HG02610 (cell line): ENCODE measurements around the gene PHTF1.

ENCODE experiments used
- ATAC-seq: cut with Tn5 transposase; IDR thresholded peaks from one replicate; pipeline ENCODE4 v1.9.1; 2021; ENCODE audit warnings: mild to moderate bottlenecking, moderate library complexity; ENCODE audit not compliant: unreplicated experiment

Gene PHTF1

GRCh38 chr1:113670650-113671049 is 88.6 kb downstream of the PHTF1 start:
- ATAC-seq, result no peak

DNA sequence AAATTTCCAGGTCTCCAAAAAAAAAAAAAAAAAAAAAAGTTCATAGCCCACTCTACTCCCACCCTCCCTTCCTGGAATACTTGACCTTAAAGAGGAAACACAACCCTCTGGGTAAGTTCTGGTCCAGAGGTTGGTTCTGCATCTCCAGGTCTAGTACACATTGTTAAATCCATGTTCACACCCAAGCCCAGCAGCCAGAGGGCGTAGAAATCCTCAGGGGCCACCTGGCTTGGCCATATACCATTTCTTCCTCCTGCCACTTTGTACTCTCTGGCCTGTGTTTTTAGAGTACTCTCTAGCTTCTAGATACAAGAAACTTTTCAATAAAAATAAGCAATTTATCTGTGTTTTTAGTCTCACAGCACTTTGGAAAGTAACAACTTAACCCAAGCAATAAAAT is 89.3 kb downstream of the PHTF1 start:
- ATAC-seq, result no peak

- ATAC-seq, result no peak
Observed at GRCh38 chr1:113666126-113666525, 93.2 kb downstream of the PHTF1 start.

- ATAC-seq, result no peak
Observed at GRCh38 chr1:113665071-113665470, 94.2 kb downstream of the PHTF1 start.

DNA sequence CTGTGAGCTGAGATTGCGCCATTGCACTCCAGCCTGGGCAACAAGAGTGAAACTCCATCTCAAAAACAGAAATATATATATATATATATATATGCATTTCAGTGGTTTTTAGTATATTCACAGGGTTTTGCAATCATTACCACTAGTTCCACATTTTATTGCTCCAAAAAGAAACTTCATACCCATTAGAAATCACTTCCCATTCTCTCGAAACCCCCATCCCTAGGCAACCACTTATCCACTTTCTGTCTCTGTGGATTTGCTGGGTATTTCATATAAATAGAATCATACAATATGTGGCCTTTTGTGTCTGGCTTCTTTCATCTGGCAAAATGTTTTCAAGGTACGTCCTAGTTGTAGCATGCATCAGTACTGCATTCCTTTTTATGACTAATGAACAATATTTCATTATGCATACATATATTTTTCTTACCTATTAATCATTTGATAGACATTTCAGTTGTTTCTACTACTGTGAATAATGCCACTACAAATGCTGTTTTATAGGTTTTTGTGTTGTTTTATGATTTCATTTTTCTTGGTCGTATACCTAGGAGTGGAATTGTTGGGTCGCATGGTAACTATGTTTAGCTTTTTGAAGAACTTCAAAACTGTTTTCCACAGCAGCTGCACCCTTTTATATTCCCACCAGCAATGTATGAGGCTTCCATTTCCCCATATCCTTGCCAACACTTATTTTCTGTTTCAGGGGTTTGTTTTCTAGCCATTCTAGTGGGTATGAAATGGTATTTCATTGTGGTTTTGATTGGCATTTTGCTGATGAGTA is 95.9 kb downstream of the PHTF1 start:
- ATAC-seq, result no peak

DNA sequence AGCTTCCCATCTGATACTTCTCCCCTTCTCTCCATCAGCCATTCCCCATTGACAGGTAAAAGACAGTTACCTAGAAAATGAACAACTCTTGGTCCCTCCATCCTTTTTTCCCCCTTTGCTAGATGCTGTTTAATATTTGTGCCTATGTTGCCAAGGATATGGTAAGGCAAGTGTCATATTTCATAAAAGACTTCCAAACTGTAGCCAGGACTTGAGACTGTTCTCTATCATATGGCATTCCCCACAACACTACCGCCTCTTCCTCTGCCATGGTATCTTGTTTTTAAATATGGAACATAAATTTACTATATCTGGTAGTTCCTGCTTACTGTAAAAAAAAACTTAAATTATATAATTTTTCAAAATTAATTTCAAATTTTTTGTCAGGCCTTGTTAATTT is 97.2 kb downstream of the PHTF1 start:
- no peak for ATAC-seq

DNA sequence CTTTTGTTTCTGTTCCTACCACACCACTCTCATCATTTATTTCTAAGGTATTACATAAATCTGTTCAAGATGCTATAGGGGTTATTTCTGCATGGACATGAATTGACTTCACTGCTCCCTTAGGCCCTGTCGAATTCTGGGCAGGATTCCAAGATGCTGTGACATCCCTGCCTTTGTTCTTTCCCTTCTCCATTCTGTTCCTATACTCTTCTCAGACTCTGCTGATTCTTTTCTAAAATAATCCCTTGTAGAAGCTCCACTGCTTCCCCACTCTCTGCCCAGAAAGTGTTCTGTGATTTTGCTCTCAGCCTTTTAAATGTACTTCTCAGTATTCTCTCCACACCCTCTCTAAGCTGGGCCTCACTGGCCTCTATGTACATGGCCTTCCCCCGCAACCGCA is 99.2 kb downstream of the PHTF1 start:
- no peak for ATAC-seq

- no peak for ATAC-seq
Observed at GRCh38 chr1:113659556-113659955, 99.7 kb downstream of the PHTF1 start.

GRCh38 chr1:113659035-113659434 is 100.3 kb downstream of the PHTF1 start:
- ATAC-seq, result no peak

DNA sequence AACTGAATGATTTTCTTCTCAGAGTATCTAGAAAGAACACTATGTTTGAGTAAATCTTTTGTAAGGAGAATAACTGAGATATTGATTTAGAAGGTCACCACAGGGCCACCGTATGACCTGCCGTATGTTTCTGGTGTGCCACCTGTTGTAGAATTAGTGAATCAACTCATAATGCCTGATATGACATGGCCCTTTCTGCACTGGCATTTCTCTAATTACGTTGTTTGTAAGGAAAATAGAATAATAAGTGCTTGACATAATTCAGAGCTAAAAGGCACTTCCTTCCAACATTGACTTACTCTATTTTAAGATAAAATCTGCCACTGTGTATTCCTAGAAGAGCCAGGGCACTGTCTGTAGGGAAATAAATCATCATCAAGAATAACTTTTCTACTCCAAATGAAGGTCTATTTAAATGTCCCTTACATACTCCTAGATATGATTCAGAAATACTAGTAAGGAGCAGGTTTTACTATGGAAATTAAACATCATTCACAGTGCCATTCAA is 101.7 kb downstream of the PHTF1 start:
- no peak for ATAC-seq

- no peak for ATAC-seq
Observed at GRCh38 chr1:113657126-113657525, 102.2 kb downstream of the PHTF1 start.

GRCh38 chr1:113654883-113655282 is 104.4 kb downstream of the PHTF1 start:
- ATAC-seq, result no peak

DNA sequence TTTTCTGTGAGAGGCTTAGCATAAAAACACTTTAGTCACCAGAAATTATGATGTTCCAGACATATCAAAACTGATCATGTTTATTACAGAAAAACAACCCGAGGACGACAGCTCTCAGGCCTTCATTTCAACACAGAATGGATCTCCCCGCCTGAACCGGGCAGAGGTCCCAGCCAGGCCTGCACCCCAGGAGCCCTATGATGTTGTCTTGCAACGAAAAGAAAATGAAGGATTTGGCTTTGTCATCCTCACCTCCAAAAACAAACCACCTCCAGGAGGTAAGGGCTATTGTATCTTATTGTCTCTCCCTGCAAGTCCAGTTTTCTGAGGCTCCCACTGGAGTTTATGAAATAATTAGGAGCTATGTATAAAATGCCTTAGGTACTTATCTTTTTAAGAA is 105.5 kb downstream of the PHTF1 start:
- ATAC-seq, result no peak

GRCh38 chr1:113652771-113653170 is 106.5 kb downstream of the PHTF1 start:
- ATAC-seq, result no peak

DNA sequence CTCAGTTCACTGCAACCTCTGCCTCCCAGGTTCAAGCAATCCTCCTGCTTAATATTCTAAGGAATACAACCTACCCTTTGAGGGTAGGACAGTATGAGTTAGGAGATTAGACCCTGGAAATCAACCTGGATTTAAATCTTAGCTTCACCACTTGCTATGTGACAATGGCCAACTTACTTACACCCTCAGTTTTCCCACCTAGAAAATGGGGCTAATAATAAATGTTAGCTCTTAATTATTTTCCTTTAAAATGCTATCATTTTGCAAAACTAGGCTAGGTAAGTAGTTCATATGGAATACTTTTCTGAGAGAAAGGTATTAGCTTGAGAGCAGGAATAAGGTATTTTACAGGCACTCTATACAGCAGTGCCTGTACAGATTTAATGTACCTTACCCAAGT is 110.8 kb downstream of the PHTF1 start:
- no peak for ATAC-seq

DNA sequence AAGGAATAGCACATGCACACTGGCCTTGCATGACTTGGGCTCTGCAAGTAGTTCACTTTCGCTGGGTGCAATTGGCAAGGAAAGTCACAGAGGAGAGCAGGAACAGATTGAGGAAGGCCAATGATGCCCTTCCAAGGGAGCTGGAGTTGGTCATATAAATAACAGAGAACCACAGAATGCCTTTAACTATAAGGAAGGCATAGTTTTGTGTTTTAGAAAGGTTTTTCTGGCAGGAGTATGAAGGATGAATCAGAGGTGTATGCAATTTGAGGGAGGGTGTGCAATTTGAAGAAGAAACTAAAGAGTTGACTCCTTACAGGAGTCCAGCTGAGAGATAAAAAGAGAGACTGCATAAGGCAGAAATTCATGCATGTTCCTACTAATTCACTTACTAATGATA is 112.1 kb downstream of the PHTF1 start:
- no peak for ATAC-seq
